GM19025 (cell line): ENCODE data around the gene USP19.

ENCODE experiments used
- ATAC-seq: cut with Tn5 transposase; IDR thresholded peaks from one replicate; pipeline ENCODE4 v1.9.1; 2021; ENCODE audit warnings: mild to moderate bottlenecking, low read depth, moderate library complexity; ENCODE audit not compliant: unreplicated experiment

Gene USP19

GRCh38 chr3:49135499-49135898 lies 14.9 kb upstream of the USP19 start:
- ATAC-seq, result no peak

- no peak for ATAC-seq
These were observed 14.0 kb upstream of the USP19 start for GRCh38 chr3:49134471-49135265.

GRCh38 chr3:49133226-49133951 lies 12.8 kb upstream of the USP19 start:
- ATAC-seq, result no peak

GRCh38 chr3:49132437-49133225 lies 12.0 kb upstream of the USP19 start, which contains the start of gene LAMB2:
Gene LAMB2 (minus strand): TSS chr3:49133050. CDS start chr3:49132867, 183 bp downstream.
- no peak for ATAC-seq

GRCh38 chr3:49132073-49132436 lies 11.4 kb upstream of the USP19 start:
- ATAC-seq, result no peak

- no peak for ATAC-seq
These were observed 11.0 kb upstream of the USP19 start for GRCh38 chr3:49131576-49131975.

- ATAC-seq, result no peak
These were observed 10.4 kb upstream of the USP19 start for GRCh38 chr3:49131040-49131439.

GRCh38 chr3:49124991-49125670 lies 4.5 kb upstream of the USP19 start:
- no peak for ATAC-seq

- no peak for ATAC-seq
These were observed 3.6 kb upstream of the USP19 start for GRCh38 chr3:49124203-49124602.

GRCh38 chr3:49123687-49124086 lies 3.1 kb upstream of the USP19 start:
- ATAC-seq, result no peak

- ATAC-seq, result no peak
These were observed 2.4 kb upstream of the USP19 start for GRCh38 chr3:49122886-49123545.

GRCh38 chr3:49122451-49122850 lies 1.8 kb upstream of the USP19 start:
- ATAC-seq, result no peak

GRCh38 chr3:49122022-49122421 lies 1.4 kb upstream of the USP19 start:
- no peak for ATAC-seq

GRCh38 chr3:49121132-49121736 lies 611 bp upstream of the USP19 start:
- ATAC-seq, result no peak

- ATAC-seq, result no peak
These were observed 556 bp downstream of the USP19 start for GRCh38 chr3:49120096-49120437.

GRCh38 chr3:49119439-49119838 lies 1.2 kb downstream of the USP19 start:
- no peak for ATAC-seq

GRCh38 chr3:49119036-49119435 lies 1.6 kb downstream of the USP19 start:
- ATAC-seq, result no peak

GRCh38 chr3:49112262-49112661 lies 8.4 kb downstream of the USP19 start:
- ATAC-seq, result no peak

- ATAC-seq, result no peak
These were observed 9.3 kb downstream of the USP19 start for GRCh38 chr3:49111347-49111746.

GRCh38 chr3:49110780-49111179 lies 9.8 kb downstream of the USP19 start:
- ATAC-seq, result no peak
